ENCODE data around the gene BPIFB1.

GRCh38 chr20:33306228-33306627 is 23.2 kb downstream of the BPIFB1 start:
- no peak for TF ChIP-seq CTCF (IDR thresholded peaks at IDR 0.05)
- TF ChIP-seq POLR2A (IDR thresholded peaks at IDR 0.05) = no peak

Data from ovary (tissue), 3 donors.